ENCODE data around the gene ANKRD29.

- TF ChIP-seq CTCF (IDR thresholded peaks at IDR 0.05 in 2 of 3, conservative IDR thresholded peaks at IDR 0.05 in 1 of 3; ENCODE audit: control insufficient read depth in 2 of 3, extremely low read depth in 1 of 3, insufficient read depth in 1 of 3, low read depth in 3 of 3, low read length in 3 of 3) (no peak), MXI1 (IDR thresholded peaks at IDR 0.05; ENCODE audit: low read depth, low read length) (no peak), HDAC2 (IDR thresholded peaks at IDR 0.05) (no peak), ESRRA (IDR thresholded peaks at IDR 0.05; ENCODE audit: low read length) (no peak), EZH2 (IDR thresholded peaks at IDR 0.05; ENCODE audit: borderline replicate concordance, control insufficient read depth, low read depth, low read length) (no peak)
Measured at GRCh38 chr18:23569299-23570063, 93.2 kb downstream of the ANKRD29 start.
